ENCODE data around the gene FOXO1.

- TF ChIP-seq CTCF (IDR thresholded peaks at IDR 0.05 in 2 of 3, conservative IDR thresholded peaks at IDR 0.05 in 1 of 3; ENCODE audit: borderline replicate concordance in 1 of 3, insufficient read depth in 1 of 3, low read depth in 2 of 3, low read length in 2 of 3) (no peak), ZBTB33 (IDR thresholded peaks at IDR 0.05; ENCODE audit: extremely low read depth, insufficient replicate concordance, low read length) (no peak)
Observed at GRCh38 chr13:40670307-40670706, 3.9 kb upstream of the FOXO1 start.

All from HCT116 (cell line).